HepG2 (cell line): ENCODE measurements around the gene SPAG7. TPM values are rescaled to one million over a fixed set of nuclear protein-coding genes. Genes with fewer than 3 reads are reported as not detected.

Experiments used
- CTCF ChIP-seq: sonication (generic); formaldehyde crosslinking; IDR thresholded peaks from 2 replicates; pipeline ENCODE4 v1.5.0; 2020; ENCODE audit warnings: mild to moderate bottlenecking, missing genetic modification reagents, moderate library complexity
- ESRRA ChIP-seq: sonication (generic); formaldehyde crosslinking; IDR thresholded peaks from 2 replicates; pipeline ENCODE4 v1.5.1; 2020; ENCODE audit warnings: mild to moderate bottlenecking, low read depth, missing genetic modification reagents
- HNRNPUL1 ChIP-seq: fragments of 200-400 bp; formaldehyde crosslinking; IDR thresholded peaks from 2 replicates; pipeline ENCODE4 v1.6.1; 2017; ENCODE audit warnings: low read depth, mild to moderate bottlenecking, low read length, moderate library complexity
- KIAA2018 ChIP-seq: sonication (generic); formaldehyde crosslinking; IDR thresholded peaks from 2 replicates; pipeline ENCODE4 v1.5.0; 2020; ENCODE audit warnings: mild to moderate bottlenecking, missing genetic modification reagents, borderline replicate concordance
- MED1 ChIP-seq: sonication (generic); formaldehyde crosslinking; IDR thresholded peaks from 2 replicates; pipeline ENCODE4 v1.4.0; 2020; ENCODE audit warnings: missing genetic modification reagents
- NFATC3 ChIP-seq: sonication (generic); formaldehyde crosslinking; IDR thresholded peaks from 2 replicates; pipeline ENCODE4 v1.5.1; 2020; ENCODE audit warnings: mild to moderate bottlenecking, missing genetic modification reagents
- PRDM4 ChIP-seq: sonication (generic); formaldehyde crosslinking; IDR thresholded peaks from 2 replicates; pipeline ENCODE4 v1.9.0; 2021; ENCODE audit warnings: missing genetic modification reagents, borderline replicate concordance
- SIN3A ChIP-seq: IDR thresholded peaks from 2 replicates; pipeline ENCODE4 v1.6.1; 2011; ENCODE audit warnings: low read depth, mild to moderate bottlenecking, control low read depth, low read length, borderline replicate concordance
- TEAD3 ChIP-seq: optimal IDR thresholded peaks from 2 replicates; pipeline ENCODE3; 2016; ENCODE audit warnings: borderline replicate concordance
- TMF1 ChIP-seq: sonication (generic); formaldehyde crosslinking; IDR thresholded peaks from 2 replicates; pipeline ENCODE4 v1.8.1; 2022; ENCODE audit warnings: low read depth, missing genetic modification reagents
- USF2 ChIP-seq, 2 experiments: sonication (generic) in 1 of 2; formaldehyde crosslinking in 1 of 2; IDR thresholded peaks; 2 replicates each; pipeline versions ENCODE4 v1.5.1 to v1.6.1; 2011 to 2020; ENCODE audit warnings: borderline replicate concordance in 1 of 2, low read depth in 1 of 2, low read length in 1 of 2, mild to moderate bottlenecking in 1 of 2, missing genetic modification reagents in 1 of 2, moderate library complexity in 1 of 2
- ZNF337 ChIP-seq: sonication (generic); formaldehyde crosslinking; IDR thresholded peaks from 2 replicates; pipeline ENCODE4 v1.5.1; 2020; ENCODE audit warnings: missing genetic modification reagents, low read depth, mild to moderate bottlenecking, borderline replicate concordance
- ZNF550 ChIP-seq: sonication (generic); formaldehyde crosslinking; IDR thresholded peaks from 2 replicates; pipeline ENCODE4 v1.4.0; 2020; ENCODE audit warnings: mild to moderate bottlenecking, missing genetic modification reagents, borderline replicate concordance
- polyA plus RNA-seq, 8 experiments: library from polyadenylated mRNA; depleted of rRNA in 3 of 8; stranded (reverse) in 7 of 8; unstranded in 1 of 8; fragments of >200 nt; fragmentation: Illumina TruSeq in 4 of 8; extraction: Trizol in 4 of 8; gene quantifications; 2 replicates each; pipeline versions ENCODE4 v1.2.1 to v1.2.3, GENCODE V29; 2011 to 2016; ENCODE audit warnings: low read depth in 4 of 8, missing spikeins in 1 of 8, mixed read lengths in 1 of 8; ENCODE audit not compliant: insufficient read depth in 1 of 8
- total RNA-seq, 5 experiments: library from RNA; depleted of rRNA; stranded (reverse); fragments of >200 nt; fragmentation: Illumina TruSeq; extraction: Trizol; gene quantifications; 2 replicates each; pipeline ENCODE4 v1.2.3, GENCODE V29; 2016; ENCODE audit warnings: low read depth in 1 of 5

The SPAG7 gene
- total and polyA plus RNA-seq, 2 of the 13 experiments (the other 11 are each of a cell fraction or from before 2014, with no cell fraction given) = 51.0 to 59.0 TPM

DNA sequence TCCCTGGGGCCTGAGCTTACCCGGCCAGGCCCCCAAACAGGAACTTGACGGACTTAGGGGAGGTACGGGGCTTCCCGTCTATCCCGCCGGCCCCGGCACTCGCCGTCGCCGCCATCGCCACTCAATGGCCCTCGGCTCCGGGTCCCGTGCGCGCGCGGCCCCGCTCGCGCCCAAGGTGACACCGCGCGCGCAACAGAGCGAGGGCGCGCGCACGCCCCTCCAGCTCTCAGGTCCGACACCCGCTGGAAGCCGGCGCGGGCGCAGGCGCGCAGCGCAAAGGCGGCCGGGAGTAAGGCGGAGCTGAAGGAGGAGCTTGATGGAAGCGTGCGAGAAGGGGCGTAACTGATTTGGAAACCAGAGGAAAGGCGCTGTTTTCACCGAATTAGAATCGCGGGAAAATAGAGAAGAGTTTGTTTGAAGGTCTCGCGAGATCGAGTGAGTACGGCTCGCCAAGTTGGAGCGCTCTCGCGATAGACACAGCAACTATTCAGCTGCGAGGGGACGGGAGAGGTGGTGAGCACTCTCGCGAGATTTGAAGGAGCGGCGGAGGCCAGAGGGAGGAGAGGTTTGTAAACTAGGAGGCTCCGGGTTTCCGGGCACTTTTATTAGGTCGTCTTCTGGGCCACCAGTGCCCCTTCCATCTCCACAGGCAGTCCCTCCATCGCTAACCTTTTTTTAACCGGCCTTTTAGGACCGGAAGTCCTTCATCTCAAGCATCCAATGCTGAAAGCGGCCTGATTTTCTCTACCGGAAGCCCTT, 27.6 kb downstream of the SPAG7 start, which contains the start of the genes RNF167 and SLC25A11 (continued):
- TF ChIP-seq ESRRA (peak; percentile 87), TEAD3 (CRISPR knock-in tag) (peak; percentile 43), PRDM4 (CRISPR knock-in tag) (no peak), NFATC3 (CRISPR knock-in tag) (no peak), ZNF337 (CRISPR knock-in tag) (no peak), MED1 (peak; percentile 44; the same call in 1 of the 2 replicates), ZNF550 (CRISPR knock-in tag) (no peak), HNRNPUL1 (no peak), KIAA2018 (CRISPR knock-in tag) (no peak), SIN3A (peak; percentile 82; the same call in 1 of the 2 replicates), CTCF (CRISPR knock-in tag) (no peak), USF2 (IDR thresholded peaks at IDR 0.05; ENCODE audit: low read depth, low read length) (no peak), USF2 (CRISPR knock-in tag; IDR thresholded peaks at IDR 0.05; ENCODE audit: borderline replicate concordance) (no peak), TMF1 (CRISPR knock-in tag) (no peak)
